HCT116 (cell line): Measurements from ENCODE around the gene CERS6.

Source experiments
- POLR2A ChIP-seq: IDR thresholded peaks from 2 replicates; pipeline ENCODE4 v1.7.0; 2011; ENCODE audit warnings: borderline replicate concordance; ENCODE audit not compliant: insufficient read depth, insufficient read length; ENCODE audit errors: extremely low read depth
- TF ChIP-seq, protein P1 (sequence below): IDR thresholded peaks from 2 replicates; pipeline ENCODE4 v1.6.1; 2012
- TF ChIP-seq, protein P2 (sequence below), 3 experiments: fragments of 200-600 bp in 1 of 3; sonication (generic) in 1 of 3; IDR thresholded peaks in 2 of 3; conservative IDR thresholded peaks in 1 of 3; 2 replicates each; pipeline ENCODE4 v1.5.1; 2012 to 2017; ENCODE audit warnings: low read depth in 2 of 3, low read length in 2 of 3, antibody characterized with exemption in 1 of 3, borderline replicate concordance in 1 of 3, control low read depth in 1 of 3, mild to moderate bottlenecking in 1 of 3, mixed read lengths in 1 of 3, mixed run types in 1 of 3, moderate library complexity in 1 of 3; ENCODE audit not compliant: insufficient read depth in 1 of 3
- TF ChIP-seq, protein P3 (sequence below): IDR thresholded peaks from 2 replicates; pipeline ENCODE4 v1.6.1; 2012; ENCODE audit warnings: low read depth

DNA sequence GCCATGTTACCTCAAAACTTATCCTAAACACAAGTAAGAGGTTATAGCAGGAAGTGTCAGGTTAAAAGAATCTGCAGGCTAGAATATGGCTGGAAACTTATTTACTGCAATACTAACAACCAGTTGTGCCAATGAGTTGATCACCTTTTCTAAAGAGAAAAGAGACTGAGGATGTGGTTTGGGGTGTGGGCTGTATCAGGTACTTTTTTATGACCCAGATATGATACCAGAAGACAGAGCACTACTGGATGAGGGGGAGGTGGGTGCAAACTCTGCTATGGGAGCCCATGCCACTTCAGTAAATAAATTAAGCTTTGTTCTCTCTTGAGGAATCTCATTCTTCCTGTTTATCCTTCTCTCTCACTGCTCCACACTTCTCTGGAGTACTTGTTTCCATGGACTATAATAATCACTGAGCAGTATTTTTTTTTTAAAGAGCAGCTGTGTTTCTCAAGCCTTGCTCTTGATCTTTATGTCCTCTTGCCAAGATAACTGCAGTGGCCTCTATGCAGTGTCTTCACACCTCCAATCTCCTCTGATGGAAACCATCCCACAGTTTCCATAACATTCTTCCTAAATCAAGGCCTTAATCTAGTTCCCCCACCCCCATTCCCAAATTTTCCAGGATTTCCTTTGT, 295.1 kb downstream of the CERS6 start:
- TF ChIP-seq, protein P1, sequence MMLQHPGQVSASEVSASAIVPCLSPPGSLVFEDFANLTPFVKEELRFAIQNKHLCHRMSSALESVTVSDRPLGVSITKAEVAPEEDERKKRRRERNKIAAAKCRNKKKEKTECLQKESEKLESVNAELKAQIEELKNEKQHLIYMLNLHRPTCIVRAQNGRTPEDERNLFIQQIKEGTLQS, result no peak
- TF ChIP-seq, protein P2, sequence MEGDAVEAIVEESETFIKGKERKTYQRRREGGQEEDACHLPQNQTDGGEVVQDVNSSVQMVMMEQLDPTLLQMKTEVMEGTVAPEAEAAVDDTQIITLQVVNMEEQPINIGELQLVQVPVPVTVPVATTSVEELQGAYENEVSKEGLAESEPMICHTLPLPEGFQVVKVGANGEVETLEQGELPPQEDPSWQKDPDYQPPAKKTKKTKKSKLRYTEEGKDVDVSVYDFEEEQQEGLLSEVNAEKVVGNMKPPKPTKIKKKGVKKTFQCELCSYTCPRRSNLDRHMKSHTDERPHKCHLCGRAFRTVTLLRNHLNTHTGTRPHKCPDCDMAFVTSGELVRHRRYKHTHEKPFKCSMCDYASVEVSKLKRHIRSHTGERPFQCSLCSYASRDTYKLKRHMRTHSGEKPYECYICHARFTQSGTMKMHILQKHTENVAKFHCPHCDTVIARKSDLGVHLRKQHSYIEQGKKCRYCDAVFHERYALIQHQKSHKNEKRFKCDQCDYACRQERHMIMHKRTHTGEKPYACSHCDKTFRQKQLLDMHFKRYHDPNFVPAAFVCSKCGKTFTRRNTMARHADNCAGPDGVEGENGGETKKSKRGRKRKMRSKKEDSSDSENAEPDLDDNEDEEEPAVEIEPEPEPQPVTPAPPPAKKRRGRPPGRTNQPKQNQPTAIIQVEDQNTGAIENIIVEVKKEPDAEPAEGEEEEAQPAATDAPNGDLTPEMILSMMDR (IDR thresholded peaks at IDR 0.05 in 2 of 3, conservative IDR thresholded peaks at IDR 0.05 in 1 of 3; ENCODE audit: borderline replicate concordance in 1 of 3, insufficient read depth in 1 of 3, low read depth in 2 of 3, low read length in 2 of 3), result no peak
- TF ChIP-seq POLR2A, result no peak
- TF ChIP-seq, protein P3, sequence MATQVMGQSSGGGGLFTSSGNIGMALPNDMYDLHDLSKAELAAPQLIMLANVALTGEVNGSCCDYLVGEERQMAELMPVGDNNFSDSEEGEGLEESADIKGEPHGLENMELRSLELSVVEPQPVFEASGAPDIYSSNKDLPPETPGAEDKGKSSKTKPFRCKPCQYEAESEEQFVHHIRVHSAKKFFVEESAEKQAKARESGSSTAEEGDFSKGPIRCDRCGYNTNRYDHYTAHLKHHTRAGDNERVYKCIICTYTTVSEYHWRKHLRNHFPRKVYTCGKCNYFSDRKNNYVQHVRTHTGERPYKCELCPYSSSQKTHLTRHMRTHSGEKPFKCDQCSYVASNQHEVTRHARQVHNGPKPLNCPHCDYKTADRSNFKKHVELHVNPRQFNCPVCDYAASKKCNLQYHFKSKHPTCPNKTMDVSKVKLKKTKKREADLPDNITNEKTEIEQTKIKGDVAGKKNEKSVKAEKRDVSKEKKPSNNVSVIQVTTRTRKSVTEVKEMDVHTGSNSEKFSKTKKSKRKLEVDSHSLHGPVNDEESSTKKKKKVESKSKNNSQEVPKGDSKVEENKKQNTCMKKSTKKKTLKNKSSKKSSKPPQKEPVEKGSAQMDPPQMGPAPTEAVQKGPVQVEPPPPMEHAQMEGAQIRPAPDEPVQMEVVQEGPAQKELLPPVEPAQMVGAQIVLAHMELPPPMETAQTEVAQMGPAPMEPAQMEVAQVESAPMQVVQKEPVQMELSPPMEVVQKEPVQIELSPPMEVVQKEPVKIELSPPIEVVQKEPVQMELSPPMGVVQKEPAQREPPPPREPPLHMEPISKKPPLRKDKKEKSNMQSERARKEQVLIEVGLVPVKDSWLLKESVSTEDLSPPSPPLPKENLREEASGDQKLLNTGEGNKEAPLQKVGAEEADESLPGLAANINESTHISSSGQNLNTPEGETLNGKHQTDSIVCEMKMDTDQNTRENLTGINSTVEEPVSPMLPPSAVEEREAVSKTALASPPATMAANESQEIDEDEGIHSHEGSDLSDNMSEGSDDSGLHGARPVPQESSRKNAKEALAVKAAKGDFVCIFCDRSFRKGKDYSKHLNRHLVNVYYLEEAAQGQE, result no peak
